GM12878 (cell line): ENCODE data around the gene ABCG2. TPM values are rescaled to one million over a fixed set of nuclear protein-coding genes. Genes with fewer than 3 reads are reported as not detected.

ENCODE experiments used
- ATAC-seq: fragments of 200-7000 bp; cut with Tn5 transposase; 3 replicates; pipeline ENCODE4 v1.9.1; 2020; ENCODE audit warnings: mild to moderate bottlenecking, moderate library complexity
- BruUV-seq: library from RNA; stranded (reverse); fragments of 400-500 nt; replicated peaks from 2 replicates; lab custom pipeline; 2021; lab: Mats Ljungman, UMichigan
- CTCF ChIA-PET: fragments of 300-600 bp; sonication (Branson Sonifier 250); formaldehyde crosslinking; extraction: SDS; loops from one replicate; lab custom pipeline; 2021; ENCODE audit warnings: inconsistent platforms; lab: Yijun Ruan, JAX
- POLR2A ChIA-PET: fragments of 350-600 bp; formaldehyde crosslinking; extraction: SDS; loops from one replicate; lab custom pipeline; 2021; ENCODE audit warnings: inconsistent platforms; lab: Charles Lee
- RAD21 ChIA-PET: fragments of 300-600 bp; sonication (Branson Sonifier 250); formaldehyde crosslinking; loops from one replicate; lab custom pipeline; 2023; ENCODE audit warnings: antibody characterized with exemption; ENCODE audit not compliant: unreplicated experiment; lab: Charles Lee
- SMC1A ChIA-PET: fragments of 300-600 bp; sonication (Branson Sonifier 250); formaldehyde crosslinking; loops from one replicate; lab custom pipeline; 2023; ENCODE audit not compliant: unreplicated experiment, uncharacterized antibody; lab: Charles Lee
- DNase-seq: peaks from one replicate; pipeline ENCODE4 v3.0.0-alpha.2; 2011; ENCODE audit warnings: low read depth, low spot score
- FAIRE-seq: peaks from 3 replicates; lab custom pipeline; 2011; peaks lifted over from hg19 to GRCh38; lab: Jason Lieb, UNC
- H2AFZ ChIP-seq: 2 replicates; pipeline ENCODE4 v1.6.0; 2011; ENCODE audit warnings: low read depth, low read length, control low read depth; ENCODE audit not compliant: control insufficient read depth
- H3K27ac ChIP-seq: 2 replicates; pipeline ENCODE4 v1.5.1; 2011; ENCODE audit warnings: control low read depth; ENCODE audit not compliant: control insufficient read depth, insufficient read depth
- H3K27me3 ChIP-seq, 2 experiments: replicated peaks in 1 of 2; 2 replicates each; pipeline versions ENCODE4 v1.6.0 to v1.6.1; 2011; ENCODE audit warnings: low read length in 1 of 2; ENCODE audit not compliant: control insufficient read depth in 2 of 2, insufficient read depth in 2 of 2
- H3K36me3 ChIP-seq, 2 experiments: 2 replicates each; pipeline ENCODE4 v1.5.1; 2011; ENCODE audit warnings: low read length in 1 of 2; ENCODE audit not compliant: control insufficient read depth in 2 of 2, insufficient read depth in 2 of 2
- H3K4me1 ChIP-seq: 2 replicates; pipeline ENCODE4 v1.6.1; 2011; ENCODE audit warnings: mild to moderate bottlenecking, low read length, moderate library complexity, mixed read lengths; ENCODE audit not compliant: control insufficient read depth, insufficient read depth
- H3K4me2 ChIP-seq: 2 replicates; pipeline ENCODE4 v1.6.0; 2011; ENCODE audit warnings: control low read depth; ENCODE audit not compliant: control insufficient read depth, insufficient read depth
- H3K4me3 ChIP-seq: fragments of 200-600 bp; sonication (generic); 2 replicates; pipeline ENCODE4 v1.5.1; 2016
- H3K79me2 ChIP-seq: 2 replicates; pipeline ENCODE4 v1.6.0; 2011; ENCODE audit warnings: low read length; ENCODE audit not compliant: control insufficient read depth, insufficient read depth
- H3K9ac ChIP-seq: 2 replicates; pipeline ENCODE4 v1.8.0; 2011; ENCODE audit warnings: low read length, control low read depth, mixed read lengths; ENCODE audit not compliant: control insufficient read depth, insufficient read depth
- H3K9me3 ChIP-seq: replicated peaks from 3 replicates; pipeline ENCODE4 v1.5.1; 2011; ENCODE audit warnings: mild to moderate bottlenecking, low read length; ENCODE audit not compliant: control insufficient read depth, insufficient read depth
- H4K20me1 ChIP-seq: 2 replicates; pipeline ENCODE4 v1.6.0; 2011; ENCODE audit not compliant: control insufficient read depth, insufficient read depth
- BHLHE40 ChIP-seq, 2 experiments: fragments of 450-650 bp in 1 of 2; IDR thresholded peaks; 2 replicates each; pipeline ENCODE4 v1.6.1; 2011 to 2017; ENCODE audit warnings: low read depth in 2 of 2, borderline replicate concordance in 1 of 2, improper control_type of control experiment in 1 of 2, low read length in 1 of 2, mild to moderate bottlenecking in 1 of 2
- GABPA ChIP-seq: IDR thresholded peaks from 2 replicates; pipeline ENCODE4 v1.6.1; 2014; ENCODE audit warnings: antibody characterized with exemption, low read depth, mild to moderate bottlenecking, inconsistent platforms
- KAT2A ChIP-seq: conservative IDR thresholded peaks from 2 replicates; pipeline ENCODE4 v1.6.1; 2011; ENCODE audit warnings: low read depth, low read length; ENCODE audit not compliant: control insufficient read depth
- LARP7 ChIP-seq: fragments of 450-650 bp; IDR thresholded peaks from 2 replicates; pipeline ENCODE4 v1.6.1; 2017; ENCODE audit warnings: mild to moderate bottlenecking
- RAD21 ChIP-seq: IDR thresholded peaks from 2 replicates; pipeline ENCODE4 v1.6.1; 2011; ENCODE audit warnings: mild to moderate bottlenecking, low read depth, low read length, moderate library complexity; ENCODE audit not compliant: insufficient read depth
- RCOR1 ChIP-seq: conservative IDR thresholded peaks from 2 replicates; pipeline ENCODE4 v1.6.1; 2012; ENCODE audit warnings: low read depth, low read length, improper control_type of control experiment
- SMAD1 ChIP-seq: fragments of 450-650 bp; IDR thresholded peaks from 2 replicates; pipeline ENCODE4 v1.6.1; 2018; ENCODE audit warnings: mild to moderate bottlenecking, low read depth; ENCODE audit not compliant: partially characterized antibody
- SUZ12 ChIP-seq: fragments of 200-600 bp; sonication (generic); IDR thresholded peaks from one replicate; pipeline ENCODE4 v1.6.1; 2018; ENCODE audit warnings: antibody characterized with exemption, mild to moderate bottlenecking; ENCODE audit not compliant: unreplicated experiment
- TAF1 ChIP-seq: IDR thresholded peaks from 2 replicates; pipeline ENCODE4 v1.6.1; 2011; ENCODE audit warnings: mild to moderate bottlenecking, low read depth, low read length, borderline replicate concordance
- WGBS: methylation state at CpG from one replicate; pipeline ENCODE4 v1.1.6; 2016; ENCODE audit warnings: low lambda C conversion rate; ENCODE audit not compliant: insufficient replicate concordance, insufficient coverage; ENCODE audit errors: missing lambda C conversion rate; 5-methylcytosine and 5-hydroxymethylcytosine counted together
- in situ Hi-C: fragments of 300-500 bp; cut with MboI; formaldehyde crosslinking; loops from 9 replicates; pipeline ENCODE4 v1.14.3; 2018; ENCODE audit warnings: mixed read lengths
- intact Hi-C: fragments of 100-400 bp; cut with micrococcal nuclease; formaldehyde crosslinking; loops from one replicate; pipeline ENCODE4 v1.14.2; 2022; ENCODE audit not compliant: unreplicated experiment
- polyA plus RNA-seq, 11 experiments: library from polyadenylated mRNA; depleted of rRNA in 4 of 11; unstranded in 6 of 11; stranded (reverse) in 5 of 11; fragments of >200 nt; fragmentation: Nextera tagmentation in 4 of 11; fragmentation: Illumina TruSeq in 1 of 11; extraction: Ambion mirVana in 4 of 11; extraction: Trizol in 1 of 11; gene quantifications; 1 replicate in 1 of 11; 2 replicates in 10 of 11; pipeline versions ENCODE4 v1.2.1 to v1.2.3, GENCODE V29; 2011 to 2016; ENCODE audit warnings: inconsistent platforms in 2 of 11, missing spikeins in 2 of 11, low read depth in 1 of 11
- total RNA-seq, 4 experiments: library from RNA; depleted of rRNA in 3 of 4; stranded (reverse); fragments of >200 nt in 3 of 4; fragmentation: Illumina TruSeq in 1 of 4; extraction: Trizol in 1 of 4; gene quantifications; 2 replicates each; pipeline versions ENCODE4 v1.2.1 to v1.2.3, GENCODE V29; 2013 to 2021
- TF ChIP-seq, protein P1 (sequence below): fragments of 450-650 bp; IDR thresholded peaks from 2 replicates; pipeline ENCODE4 v1.6.1; 2016; ENCODE audit warnings: mild to moderate bottlenecking
- TF ChIP-seq, protein P2 (sequence below): IDR thresholded peaks from 2 replicates; pipeline ENCODE4 v1.6.1; 2011; ENCODE audit warnings: borderline replicate concordance, low read depth, mild to moderate bottlenecking, moderate library complexity, low read length; ENCODE audit not compliant: insufficient read depth, poor library complexity, severe bottlenecking
- TF ChIP-seq, protein P3 (sequence below): IDR thresholded peaks from 2 replicates; pipeline ENCODE4 v1.6.1; 2011; ENCODE audit warnings: mild to moderate bottlenecking, low read depth, low read length, moderate library complexity; ENCODE audit not compliant: insufficient replicate concordance
- TF ChIP-seq, protein P4 (sequence below): IDR thresholded peaks from 2 replicates; pipeline ENCODE4 v1.6.1; 2012; ENCODE audit warnings: low read depth, low read length, improper control_type of control experiment
- TF ChIP-seq, protein P5 (sequence below): fragments of 450-650 bp; formaldehyde crosslinking; IDR thresholded peaks from 2 replicates; pipeline ENCODE4 v1.4.0; 2022; ENCODE audit warnings: mild to moderate bottlenecking, moderate library complexity
- TF ChIP-seq, protein P6 (sequence below): fragments of 450-650 bp; IDR thresholded peaks from 2 replicates; pipeline ENCODE4 v1.6.1; 2017; ENCODE audit warnings: mild to moderate bottlenecking

The ABCG2 gene
- total and polyA plus RNA-seq, 10 of the 15 experiments (the other 5 are each of a cell fraction or from before 2014, with no cell fraction given) = 0.03 to 0.06 (median 0.04) TPM; not detected in 7

DNA sequence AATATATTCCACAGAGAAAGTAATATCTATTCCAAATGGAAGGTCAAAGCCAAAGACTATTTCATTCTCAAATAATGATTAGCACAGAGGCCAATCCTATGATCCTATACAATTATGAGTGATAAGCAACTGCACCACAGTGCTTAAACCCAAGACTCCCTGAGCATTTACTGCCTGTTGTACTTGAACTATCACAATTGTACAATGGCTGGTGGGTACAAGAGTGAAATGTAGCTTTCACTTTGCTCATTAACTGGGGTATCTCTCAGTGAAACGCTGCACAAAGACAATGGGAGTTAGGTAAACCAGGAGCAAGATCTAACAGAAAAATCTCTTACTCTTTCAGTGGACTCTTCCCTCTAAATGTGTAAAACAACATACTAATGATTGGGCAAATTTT lies 24.3 kb downstream of the ABCG2 start:
- no peak overlapping the region for H3K9ac ChIP-seq
- no peaks in the 10 kb centered on the region for H3K36me3 ChIP-seq
- DNase-seq (no peak), ATAC-seq (no peak), FAIRE-seq (no peak)
- WGBS = 23% methylated on average over 1 of the region's 1 CpG
- BruUV-seq = no TSS peak
- ChIA-PET SMC1A (no interaction called here), CTCF (interaction anchor here (1.1 kb wide), 1 partner anchor 78 kb away, joined by 4 read pairs; no protein-coding TSS in a partner anchor), RAD21 (no interaction called here), POLR2A (no interaction called here)
- in situ Hi-C loops = no loop called here
- H3K27ac ChIP-seq = no peak overlapping the region
- H3K79me2 ChIP-seq = no peaks in the 10 kb centered on the region
- no peak overlapping the region for H3K4me2 ChIP-seq
- no peak overlapping the region for H2AFZ ChIP-seq
- H3K27me3 ChIP-seq = no peaks in the 10 kb centered on the region
- no peaks in the 10 kb centered on the region for H3K4me1 ChIP-seq
- H4K20me1 ChIP-seq = no peaks in the 10 kb centered on the region
- no peaks in the 10 kb centered on the region for H3K9me3 ChIP-seq
- intact Hi-C loops = no loop called here
- H3K4me3 ChIP-seq = no peak overlapping the region
- TF ChIP-seq, protein P1, sequence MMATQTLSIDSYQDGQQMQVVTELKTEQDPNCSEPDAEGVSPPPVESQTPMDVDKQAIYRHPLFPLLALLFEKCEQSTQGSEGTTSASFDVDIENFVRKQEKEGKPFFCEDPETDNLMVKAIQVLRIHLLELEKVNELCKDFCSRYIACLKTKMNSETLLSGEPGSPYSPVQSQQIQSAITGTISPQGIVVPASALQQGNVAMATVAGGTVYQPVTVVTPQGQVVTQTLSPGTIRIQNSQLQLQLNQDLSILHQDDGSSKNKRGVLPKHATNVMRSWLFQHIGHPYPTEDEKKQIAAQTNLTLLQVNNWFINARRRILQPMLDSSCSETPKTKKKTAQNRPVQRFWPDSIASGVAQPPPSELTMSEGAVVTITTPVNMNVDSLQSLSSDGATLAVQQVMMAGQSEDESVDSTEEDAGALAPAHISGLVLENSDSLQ = no peak
- no peak for TF ChIP-seq RAD21
- TF ChIP-seq, protein P2, sequence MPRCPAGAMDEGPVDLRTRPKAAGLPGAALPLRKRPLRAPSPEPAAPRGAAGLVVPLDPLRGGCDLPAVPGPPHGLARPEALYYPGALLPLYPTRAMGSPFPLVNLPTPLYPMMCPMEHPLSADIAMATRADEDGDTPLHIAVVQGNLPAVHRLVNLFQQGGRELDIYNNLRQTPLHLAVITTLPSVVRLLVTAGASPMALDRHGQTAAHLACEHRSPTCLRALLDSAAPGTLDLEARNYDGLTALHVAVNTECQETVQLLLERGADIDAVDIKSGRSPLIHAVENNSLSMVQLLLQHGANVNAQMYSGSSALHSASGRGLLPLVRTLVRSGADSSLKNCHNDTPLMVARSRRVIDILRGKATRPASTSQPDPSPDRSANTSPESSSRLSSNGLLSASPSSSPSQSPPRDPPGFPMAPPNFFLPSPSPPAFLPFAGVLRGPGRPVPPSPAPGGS = no peak
- TF ChIP-seq SUZ12 = no peak
- no peak for TF ChIP-seq BHLHE40 (IDR thresholded peaks at IDR 0.05; ENCODE audit: borderline replicate concordance in 1 of 2, low read depth in 2 of 2, low read length in 1 of 2)
- TF ChIP-seq KAT2A = no peak
- no peak for TF ChIP-seq LARP7
- TF ChIP-seq, protein P3, sequence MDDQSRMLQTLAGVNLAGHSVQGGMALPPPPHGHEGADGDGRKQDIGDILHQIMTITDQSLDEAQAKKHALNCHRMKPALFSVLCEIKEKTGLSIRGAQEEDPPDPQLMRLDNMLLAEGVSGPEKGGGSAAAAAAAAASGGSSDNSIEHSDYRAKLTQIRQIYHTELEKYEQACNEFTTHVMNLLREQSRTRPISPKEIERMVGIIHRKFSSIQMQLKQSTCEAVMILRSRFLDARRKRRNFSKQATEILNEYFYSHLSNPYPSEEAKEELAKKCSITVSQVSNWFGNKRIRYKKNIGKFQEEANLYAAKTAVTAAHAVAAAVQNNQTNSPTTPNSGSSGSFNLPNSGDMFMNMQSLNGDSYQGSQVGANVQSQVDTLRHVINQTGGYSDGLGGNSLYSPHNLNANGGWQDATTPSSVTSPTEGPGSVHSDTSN = no peak
- TF ChIP-seq TAF1 = no peak
- TF ChIP-seq, protein P4, sequence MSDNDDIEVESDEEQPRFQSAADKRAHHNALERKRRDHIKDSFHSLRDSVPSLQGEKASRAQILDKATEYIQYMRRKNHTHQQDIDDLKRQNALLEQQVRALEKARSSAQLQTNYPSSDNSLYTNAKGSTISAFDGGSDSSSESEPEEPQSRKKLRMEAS = no peak
- no peak for TF ChIP-seq GABPA
- no peak for TF ChIP-seq SMAD1
- TF ChIP-seq, protein P5, sequence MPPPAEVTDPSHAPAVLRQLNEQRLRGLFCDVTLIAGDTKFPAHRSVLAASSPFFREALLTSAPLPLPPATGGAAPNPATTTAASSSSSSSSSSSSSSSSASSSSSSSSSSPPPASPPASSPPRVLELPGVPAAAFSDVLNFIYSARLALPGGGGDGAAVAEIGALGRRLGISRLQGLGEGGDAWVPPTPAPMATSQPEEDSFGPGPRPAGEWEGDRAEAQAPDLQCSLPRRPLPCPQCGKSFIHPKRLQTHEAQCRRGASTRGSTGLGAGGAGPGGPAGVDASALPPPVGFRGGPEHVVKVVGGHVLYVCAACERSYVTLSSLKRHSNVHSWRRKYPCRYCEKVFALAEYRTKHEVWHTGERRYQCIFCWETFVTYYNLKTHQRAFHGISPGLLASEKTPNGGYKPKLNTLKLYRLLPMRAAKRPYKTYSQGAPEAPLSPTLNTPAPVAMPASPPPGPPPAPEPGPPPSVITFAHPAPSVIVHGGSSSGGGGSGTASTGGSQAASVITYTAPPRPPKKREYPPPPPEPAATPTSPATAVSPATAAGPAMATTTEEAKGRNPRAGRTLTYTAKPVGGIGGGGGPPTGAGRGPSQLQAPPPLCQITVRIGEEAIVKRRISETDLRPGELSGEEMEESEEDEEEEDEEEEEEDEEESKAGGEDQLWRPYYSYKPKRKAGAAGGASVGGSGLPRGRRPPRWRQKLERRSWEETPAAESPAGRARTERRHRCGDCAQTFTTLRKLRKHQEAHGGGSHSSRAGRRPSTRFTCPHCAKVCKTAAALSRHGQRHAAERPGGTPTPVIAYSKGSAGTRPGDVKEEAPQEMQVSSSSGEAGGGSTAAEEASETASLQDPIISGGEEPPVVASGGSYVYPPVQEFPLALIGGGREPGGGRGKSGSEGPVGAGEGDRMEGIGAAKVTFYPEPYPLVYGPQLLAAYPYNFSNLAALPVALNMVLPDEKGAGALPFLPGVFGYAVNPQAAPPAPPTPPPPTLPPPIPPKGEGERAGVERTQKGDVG (CRISPR knock-in tag) = no peak
- TF ChIP-seq, protein P6, sequence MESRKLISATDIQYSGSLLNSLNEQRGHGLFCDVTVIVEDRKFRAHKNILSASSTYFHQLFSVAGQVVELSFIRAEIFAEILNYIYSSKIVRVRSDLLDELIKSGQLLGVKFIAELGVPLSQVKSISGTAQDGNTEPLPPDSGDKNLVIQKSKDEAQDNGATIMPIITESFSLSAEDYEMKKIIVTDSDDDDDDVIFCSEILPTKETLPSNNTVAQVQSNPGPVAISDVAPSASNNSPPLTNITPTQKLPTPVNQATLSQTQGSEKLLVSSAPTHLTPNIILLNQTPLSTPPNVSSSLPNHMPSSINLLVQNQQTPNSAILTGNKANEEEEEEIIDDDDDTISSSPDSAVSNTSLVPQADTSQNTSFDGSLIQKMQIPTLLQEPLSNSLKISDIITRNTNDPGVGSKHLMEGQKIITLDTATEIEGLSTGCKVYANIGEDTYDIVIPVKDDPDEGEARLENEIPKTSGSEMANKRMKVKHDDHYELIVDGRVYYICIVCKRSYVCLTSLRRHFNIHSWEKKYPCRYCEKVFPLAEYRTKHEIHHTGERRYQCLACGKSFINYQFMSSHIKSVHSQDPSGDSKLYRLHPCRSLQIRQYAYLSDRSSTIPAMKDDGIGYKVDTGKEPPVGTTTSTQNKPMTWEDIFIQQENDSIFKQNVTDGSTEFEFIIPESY = no peak
- TF ChIP-seq RCOR1 = no peak
